ENCODE results near the gene EEIG2.

The EEIG2 gene

GRCh38 chr1:108557296-108557695, 2.6 kb upstream of the EEIG2 start:
- in situ Hi-C loops (cut with MboI; ENCODE audit: low sequenced_read_pairs): no loop called here
- no peak overlapping the region for H3K4me3 ChIP-seq
- no peaks in the 10 kb centered on the region for H3K36me3 ChIP-seq (replicated peaks)
- H3K4me1 ChIP-seq: peaks cover 34% of the 10 kb centered on the region
- H3K27me3 ChIP-seq (ENCODE audit: low read depth): no peaks in the 10 kb centered on the region
- H3K9me3 ChIP-seq: no peaks in the 10 kb centered on the region
- no peak for DNase-seq (ENCODE audit: low spot score in 2 of 2)

GRCh38 chr1:108560189-108560873, 431 bp downstream of the EEIG2 start:
- in situ Hi-C loops (cut with MboI; ENCODE audit: low sequenced_read_pairs): no loop called here
- peaks cover 30% of the 10 kb centered on the region for H3K4me1 ChIP-seq
- no peaks in the 10 kb centered on the region for H3K9me3 ChIP-seq
- DNase-seq (ENCODE audit: low spot score in 2 of 2): peak in 1 of 2 experiments; percentile 43
- no peaks in the 10 kb centered on the region for H3K27me3 ChIP-seq (ENCODE audit: low read depth)
- H3K4me3 ChIP-seq: peak overlapping the region; percentile 53
- H3K36me3 ChIP-seq (replicated peaks): no peaks in the 10 kb centered on the region

- DNase-seq (ENCODE audit: low spot score in 2 of 2): peak; percentile 76 to 78
- no peaks in the 10 kb centered on the region for H3K9me3 ChIP-seq
- H3K36me3 ChIP-seq (replicated peaks): no peaks in the 10 kb centered on the region
- in situ Hi-C loops (cut with MboI; ENCODE audit: low sequenced_read_pairs): no loop called here
- H3K27me3 ChIP-seq (ENCODE audit: low read depth): no peaks in the 10 kb centered on the region
- H3K4me3 ChIP-seq: peak overlapping the region; percentile 53
- H3K4me1 ChIP-seq: peaks cover 24% of the 10 kb centered on the region
Observed at GRCh38 chr1:108560874-108561459, 1.1 kb downstream of the EEIG2 start.

- peaks cover 24% of the 10 kb centered on the region for H3K4me1 ChIP-seq
- H3K9me3 ChIP-seq: no peaks in the 10 kb centered on the region
- in situ Hi-C loops (cut with MboI; ENCODE audit: low sequenced_read_pairs): no loop called here
- DNase-seq (ENCODE audit: low spot score in 2 of 2): peak; percentile 79 to 88
- H3K27me3 ChIP-seq (ENCODE audit: low read depth): no peaks in the 10 kb centered on the region
- no peaks in the 10 kb centered on the region for H3K36me3 ChIP-seq (replicated peaks)
- H3K4me3 ChIP-seq: peak overlapping the region; percentile 53
Observed at GRCh38 chr1:108561689-108562326, 1.9 kb downstream of the EEIG2 start.

GRCh38 chr1:108563808-108564207, 3.9 kb downstream of the EEIG2 start:
- DNase-seq (ENCODE audit: low spot score in 2 of 2): no peak
- Histone ChIP-seq H3K9me3 (no peaks in the 10 kb centered on the region), H3K4me1 (peaks cover 18% of the 10 kb centered on the region), H3K27me3 (ENCODE audit: low read depth) (no peaks in the 10 kb centered on the region), H3K36me3 (replicated peaks) (no peaks in the 10 kb centered on the region), H3K4me3 (no peak overlapping the region)
- in situ Hi-C loops (cut with MboI; ENCODE audit: low sequenced_read_pairs): no loop called here

GRCh38 chr1:108565081-108565480, 5.2 kb downstream of the EEIG2 start:
- Histone ChIP-seq H3K9me3 (no peaks in the 10 kb centered on the region), H3K36me3 (replicated peaks) (no peaks in the 10 kb centered on the region), H3K27me3 (ENCODE audit: low read depth) (no peaks in the 10 kb centered on the region), H3K4me1 (peaks cover 9% of the 10 kb centered on the region), H3K4me3 (no peak overlapping the region)
- in situ Hi-C loops (cut with MboI; ENCODE audit: low sequenced_read_pairs): no loop called here
- no peak for DNase-seq (ENCODE audit: low spot score in 2 of 2)

- Histone ChIP-seq H3K4me1 (peaks cover 9% of the 10 kb centered on the region), H3K27me3 (ENCODE audit: low read depth) (no peaks in the 10 kb centered on the region), H3K4me3 (no peak overlapping the region), H3K36me3 (replicated peaks) (no peaks in the 10 kb centered on the region), H3K9me3 (no peaks in the 10 kb centered on the region)
- in situ Hi-C loops (cut with MboI; ENCODE audit: low sequenced_read_pairs): no loop called here
- no peak for DNase-seq (ENCODE audit: low spot score in 2 of 2)
Observed at GRCh38 chr1:108565512-108565911, 5.6 kb downstream of the EEIG2 start.

- Histone ChIP-seq H3K36me3 (replicated peaks) (no peaks in the 10 kb centered on the region), H3K27me3 (ENCODE audit: low read depth) (no peaks in the 10 kb centered on the region), H3K4me3 (no peak overlapping the region), H3K4me1 (no peaks in the 10 kb centered on the region), H3K9me3 (no peaks in the 10 kb centered on the region)
- DNase-seq (ENCODE audit: low spot score in 2 of 2): no peak
- in situ Hi-C loops (cut with MboI; ENCODE audit: low sequenced_read_pairs): no loop called here
Observed at GRCh38 chr1:108568589-108568988, 8.7 kb downstream of the EEIG2 start.

GRCh38 chr1:108569097-108569728, 9.3 kb downstream of the EEIG2 start:
- Histone ChIP-seq H3K4me3 (no peak overlapping the region), H3K4me1 (no peaks in the 10 kb centered on the region), H3K9me3 (no peaks in the 10 kb centered on the region), H3K36me3 (replicated peaks) (no peaks in the 10 kb centered on the region), H3K27me3 (ENCODE audit: low read depth) (no peaks in the 10 kb centered on the region)
- in situ Hi-C loops (cut with MboI; ENCODE audit: low sequenced_read_pairs): no loop called here
- no peak for DNase-seq (ENCODE audit: low spot score in 2 of 2)

- in situ Hi-C loops (cut with MboI; ENCODE audit: low sequenced_read_pairs): no loop called here
- Histone ChIP-seq H3K4me1 (no peaks in the 10 kb centered on the region), H3K4me3 (no peak overlapping the region), H3K27me3 (ENCODE audit: low read depth) (no peaks in the 10 kb centered on the region), H3K36me3 (replicated peaks) (no peaks in the 10 kb centered on the region), H3K9me3 (no peaks in the 10 kb centered on the region)
- peak; percentile 19 to 44 for DNase-seq (ENCODE audit: low spot score in 2 of 2)
Observed at GRCh38 chr1:108570128-108570527, 10.2 kb downstream of the EEIG2 start.

- Histone ChIP-seq H3K36me3 (replicated peaks) (no peaks in the 10 kb centered on the region), H3K4me1 (no peaks in the 10 kb centered on the region), H3K4me3 (no peak overlapping the region), H3K27me3 (ENCODE audit: low read depth) (no peaks in the 10 kb centered on the region), H3K9me3 (no peaks in the 10 kb centered on the region)
- in situ Hi-C loops (cut with MboI; ENCODE audit: low sequenced_read_pairs): no loop called here
- no peak for DNase-seq (ENCODE audit: low spot score in 2 of 2)
Observed at GRCh38 chr1:108570998-108571401, 11.1 kb downstream of the EEIG2 start.

GRCh38 chr1:108572182-108572581, 12.3 kb downstream of the EEIG2 start:
- in situ Hi-C loops (cut with MboI; ENCODE audit: low sequenced_read_pairs): no loop called here
- Histone ChIP-seq H3K4me3 (no peak overlapping the region), H3K4me1 (no peaks in the 10 kb centered on the region), H3K9me3 (no peaks in the 10 kb centered on the region), H3K27me3 (ENCODE audit: low read depth) (no peaks in the 10 kb centered on the region), H3K36me3 (replicated peaks) (no peaks in the 10 kb centered on the region)
- no peak for DNase-seq (ENCODE audit: low spot score in 2 of 2)

- Histone ChIP-seq H3K27me3 (ENCODE audit: low read depth) (no peaks in the 10 kb centered on the region), H3K4me1 (no peaks in the 10 kb centered on the region), H3K9me3 (no peaks in the 10 kb centered on the region), H3K4me3 (no peak overlapping the region), H3K36me3 (replicated peaks) (no peaks in the 10 kb centered on the region)
- DNase-seq (ENCODE audit: low spot score in 2 of 2): no peak
- in situ Hi-C loops (cut with MboI; ENCODE audit: low sequenced_read_pairs): no loop called here
Observed at GRCh38 chr1:108573183-108573582, 13.3 kb downstream of the EEIG2 start.

GRCh38 chr1:108574008-108574407, 14.1 kb downstream of the EEIG2 start:
- Histone ChIP-seq H3K4me1 (no peaks in the 10 kb centered on the region), H3K9me3 (no peaks in the 10 kb centered on the region), H3K4me3 (no peak overlapping the region), H3K36me3 (replicated peaks) (no peaks in the 10 kb centered on the region), H3K27me3 (ENCODE audit: low read depth) (no peaks in the 10 kb centered on the region)
- in situ Hi-C loops (cut with MboI; ENCODE audit: low sequenced_read_pairs): no loop called here
- no peak for DNase-seq (ENCODE audit: low spot score in 2 of 2)
